HG03039 (cell line): ENCODE measurements around the gene OLFML1.
A peak's percentile ranks its signal among the peaks of the same experiment; 100 is the strongest.
"Not testable (repeated sequence)": the region's sequence is repeated elsewhere in the genome, so short reads cannot be mapped to it uniquely, and the experiment has no call there.

Experiments
- ATAC-seq: cut with Tn5 transposase; IDR thresholded peaks from one replicate; pipeline ENCODE4 v1.9.1; 2021; ENCODE audit warnings: mild to moderate bottlenecking, moderate library complexity; ENCODE audit not compliant: unreplicated experiment

Gene OLFML1

DNA sequence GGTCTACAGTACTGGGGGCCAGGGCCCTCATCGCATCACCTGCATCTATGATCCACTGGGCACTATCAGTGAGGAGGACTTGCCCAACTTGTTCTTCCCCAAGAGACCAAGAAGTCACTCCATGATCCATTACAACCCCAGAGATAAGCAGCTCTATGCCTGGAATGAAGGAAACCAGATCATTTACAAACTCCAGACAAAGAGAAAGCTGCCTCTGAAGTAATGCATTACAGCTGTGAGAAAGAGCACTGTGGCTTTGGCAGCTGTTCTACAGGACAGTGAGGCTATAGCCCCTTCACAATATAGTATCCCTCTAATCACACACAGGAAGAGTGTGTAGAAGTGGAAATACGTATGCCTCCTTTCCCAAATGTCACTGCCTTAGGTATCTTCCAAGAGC lies 24.7 kb downstream of the OLFML1 start:
- no peak for ATAC-seq

DNA sequence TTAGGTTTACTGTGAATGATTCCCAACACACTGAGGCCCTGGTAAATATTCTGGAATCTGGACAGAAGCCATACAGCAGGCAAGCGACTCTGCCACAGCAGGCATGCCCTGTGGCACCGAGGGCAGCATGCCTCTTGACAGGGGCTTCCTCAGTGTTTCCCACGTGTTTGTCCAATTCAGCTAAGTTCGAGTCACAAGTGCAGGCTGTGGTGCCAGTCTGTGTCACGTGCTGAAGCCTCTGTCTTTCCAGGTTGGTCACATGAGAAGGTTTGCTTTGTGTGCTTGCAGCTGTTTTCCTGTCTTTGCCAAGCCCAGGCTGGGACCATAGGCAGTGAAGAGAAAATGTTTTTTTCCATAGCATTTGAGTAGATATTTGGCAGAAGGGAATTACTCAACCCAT lies 26.1 kb downstream of the OLFML1 start:
- no peak for ATAC-seq

DNA sequence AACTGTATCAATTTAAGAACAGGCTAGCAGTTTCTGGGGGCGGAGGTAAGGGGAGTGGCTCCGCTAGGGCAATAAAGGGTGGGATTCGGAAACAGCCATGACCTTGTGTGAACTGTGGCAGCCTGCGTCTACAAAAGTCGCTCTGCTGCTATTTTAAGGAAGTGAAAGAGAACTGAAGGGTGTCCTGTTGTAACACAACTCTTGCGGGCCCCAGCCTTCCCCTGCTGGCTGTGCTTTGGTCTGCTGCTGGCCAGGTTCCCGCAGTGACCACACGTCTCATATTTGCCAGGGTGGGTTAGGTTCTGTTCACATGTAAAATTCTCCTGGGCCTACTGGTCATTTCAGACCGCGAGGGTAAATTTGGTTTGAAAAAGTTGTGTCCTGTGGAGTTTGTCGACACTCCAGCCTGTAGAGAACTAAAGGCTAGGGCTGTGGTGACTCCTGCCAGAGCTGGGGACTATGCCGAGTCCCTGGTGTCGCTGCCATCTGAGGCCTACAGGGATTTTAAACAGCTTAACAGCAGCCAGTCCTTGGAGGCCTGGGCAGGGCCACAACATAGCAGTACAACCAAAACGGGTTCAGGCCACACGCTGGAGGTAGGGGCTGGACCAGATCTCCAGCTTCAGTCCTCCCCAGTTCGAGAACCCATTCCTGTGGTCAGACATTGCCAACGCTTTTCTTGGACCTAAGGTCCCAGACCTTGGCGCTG lies 27.4 kb downstream of the OLFML1 start:
- peak; percentile 52 for ATAC-seq

DNA sequence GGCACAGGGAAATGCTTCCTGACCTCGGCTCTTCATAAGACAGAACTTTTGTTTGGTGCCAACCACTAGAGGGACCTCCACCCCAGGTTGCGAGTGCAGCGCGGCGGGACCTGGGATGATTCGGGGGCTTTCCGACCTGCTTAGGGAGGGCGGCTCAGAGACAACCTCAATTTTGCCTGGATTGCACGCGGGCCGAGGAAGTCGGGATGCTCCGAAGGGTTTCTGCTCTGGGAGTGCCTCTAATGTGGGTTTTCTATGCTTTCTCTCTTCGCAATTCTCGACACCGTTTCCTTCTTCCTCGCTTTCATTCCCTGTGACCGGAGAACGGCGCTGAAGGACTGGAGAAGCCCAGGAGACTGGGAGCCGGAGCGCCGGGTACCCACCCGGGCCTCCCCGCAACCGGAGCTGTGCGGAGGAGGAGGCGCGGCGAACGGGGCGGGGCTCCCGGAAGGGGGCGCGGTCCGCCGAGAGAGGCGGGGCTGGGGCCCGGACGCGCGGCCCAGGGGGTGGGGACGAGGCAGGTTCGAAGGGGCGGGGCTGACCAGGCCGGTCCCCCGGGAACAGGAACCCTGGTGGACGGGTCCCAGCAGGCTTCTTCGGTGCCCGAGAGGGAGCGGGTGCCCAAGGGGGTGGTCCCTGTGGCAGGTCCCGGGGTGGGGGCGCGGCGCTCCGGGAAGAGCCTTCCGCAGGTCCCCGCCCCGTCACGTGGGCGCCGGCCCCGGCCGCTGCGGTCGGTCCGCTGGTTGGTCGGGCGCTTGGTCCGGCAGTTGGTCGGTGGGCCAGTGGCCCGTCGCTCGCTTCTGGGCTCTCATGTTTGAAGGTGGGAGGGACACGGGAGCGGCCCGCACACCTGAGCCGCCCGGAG lies 28.2 kb downstream of the OLFML1 start, which contains the start of gene PPFIBP2:
PPFIBP2 (plus strand) TSS at position 766 of the 865 bp plus-strand sequence. CDS start 35,477 bp downstream, outside the sequence.
- ATAC-seq = peak; percentile 68

DNA sequence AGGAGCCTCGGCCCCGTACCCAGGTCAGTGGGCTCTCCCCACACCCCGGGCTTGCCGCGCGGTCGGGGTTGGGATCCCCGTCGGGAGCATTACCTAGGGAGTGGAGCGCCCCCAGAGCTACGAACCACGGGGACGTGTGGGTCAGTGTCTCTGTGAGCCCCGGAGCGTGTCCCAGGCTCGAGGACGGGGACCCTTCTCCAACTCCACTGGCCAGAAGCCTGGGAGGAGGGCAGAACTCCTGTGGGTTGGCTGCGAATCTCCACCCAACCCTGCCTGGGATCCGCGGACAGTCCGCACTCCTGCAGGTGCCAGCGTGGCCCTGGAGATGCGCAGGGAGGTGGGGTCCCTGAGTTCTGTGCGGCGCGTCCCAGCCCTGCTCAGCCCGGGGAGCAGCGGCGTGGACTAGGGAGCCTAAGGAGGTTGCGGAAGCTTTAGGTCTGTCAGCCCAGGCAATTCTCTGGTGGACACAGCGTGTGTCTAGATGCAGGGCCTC lies 28.8 kb downstream of the OLFML1 start:
- ATAC-seq = no peak

DNA sequence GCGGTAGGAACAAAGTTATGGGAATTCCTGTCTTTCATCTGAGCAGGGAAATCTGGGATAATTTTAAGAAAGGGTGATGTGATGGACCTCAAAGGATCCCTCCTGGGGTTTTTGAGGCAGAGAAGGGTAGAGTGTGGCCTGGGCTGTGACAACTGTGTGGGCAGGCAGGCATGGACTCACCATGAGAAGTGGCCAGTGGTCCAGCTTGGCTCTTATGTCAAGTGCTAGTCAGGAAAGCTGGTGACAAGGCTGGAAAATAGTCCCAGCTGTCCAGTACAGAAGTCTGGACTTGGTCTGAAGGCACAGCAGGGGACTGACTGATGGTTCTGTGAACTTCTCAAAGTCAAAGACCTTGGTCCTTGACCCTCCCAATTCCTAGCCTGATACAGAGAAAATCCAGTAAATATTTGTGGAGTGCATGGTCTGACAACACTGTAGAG lies 30.2 kb downstream of the OLFML1 start:
- ATAC-seq = no peak

DNA sequence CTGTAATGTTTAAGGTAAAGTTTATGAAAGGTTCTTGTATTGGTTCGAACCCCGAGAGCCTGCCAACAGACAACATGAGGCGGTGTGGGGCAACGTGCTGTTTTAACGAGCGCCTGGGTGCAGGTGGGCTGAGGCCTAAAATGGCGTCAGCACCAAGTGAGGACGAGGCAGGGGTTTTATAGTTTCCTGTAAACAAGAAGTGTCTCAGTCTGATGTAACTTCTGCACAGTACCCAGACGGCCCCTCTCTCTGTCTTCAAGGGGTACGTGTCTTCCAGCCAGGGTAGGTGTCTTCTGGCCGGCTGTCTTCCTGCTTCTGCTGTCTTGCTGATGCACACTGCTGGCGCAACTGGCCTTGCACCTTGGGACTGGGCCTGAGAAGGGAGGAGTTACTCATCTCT lies 31.2 kb downstream of the OLFML1 start:
- ATAC-seq = no peak

DNA sequence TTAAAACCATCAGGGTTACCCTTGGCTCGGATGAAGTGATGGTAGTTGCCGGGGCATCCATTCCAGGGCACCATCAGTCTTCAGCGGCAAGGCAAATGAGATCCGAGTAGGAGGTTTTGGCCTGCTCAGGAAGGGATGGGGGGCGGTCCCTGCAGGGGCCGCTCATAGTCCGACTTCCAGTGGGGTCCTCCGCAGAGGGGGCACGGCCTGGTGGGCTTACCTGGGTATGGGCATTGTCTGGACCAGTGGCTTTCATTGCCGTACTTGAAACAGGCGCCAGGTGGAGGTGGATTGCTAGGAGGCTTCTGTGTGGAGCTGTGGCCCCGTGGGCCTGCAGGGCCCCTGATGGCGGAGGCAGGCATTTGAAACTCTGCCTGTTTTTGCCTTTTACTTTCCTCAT lies 32.4 kb downstream of the OLFML1 start:
- not testable (repeated sequence) for ATAC-seq

DNA sequence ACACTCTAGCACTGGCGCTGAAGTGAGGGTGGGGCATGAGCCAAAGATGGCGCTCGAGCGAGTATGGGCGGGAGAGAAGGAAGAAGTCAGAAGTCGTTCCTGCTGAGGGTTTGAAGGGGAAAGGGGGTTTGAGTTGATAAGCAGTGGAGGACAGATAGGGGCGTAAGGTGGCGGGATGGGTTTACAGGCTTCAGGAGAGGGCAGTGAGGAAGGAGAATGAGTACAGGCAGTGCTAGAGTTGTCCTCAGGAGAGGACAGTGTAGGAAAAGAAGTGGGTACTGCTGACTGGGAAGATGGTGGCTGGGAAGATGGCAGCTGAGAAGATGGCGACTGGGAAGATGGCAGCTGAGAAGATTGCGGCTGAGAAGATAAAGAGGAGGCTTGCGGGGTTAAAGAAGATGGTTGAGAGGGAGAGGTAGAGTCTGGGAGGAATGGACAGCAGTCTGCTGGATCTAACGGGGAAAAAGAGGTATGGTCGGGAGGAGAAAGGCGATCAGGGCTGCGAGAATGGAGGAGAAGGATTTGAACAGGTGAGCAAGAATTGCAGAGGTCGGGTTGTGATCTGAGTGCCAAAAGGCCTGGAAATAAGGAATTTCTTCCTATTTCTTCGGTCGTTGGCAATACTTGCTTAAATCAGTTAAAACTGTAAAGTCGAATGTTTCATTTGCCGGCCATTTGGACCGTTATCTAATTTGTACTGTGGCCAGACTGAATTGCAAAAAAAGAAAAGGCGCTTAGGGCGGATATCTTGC lies 33.7 kb downstream of the OLFML1 start:
- ATAC-seq = no peak

DNA sequence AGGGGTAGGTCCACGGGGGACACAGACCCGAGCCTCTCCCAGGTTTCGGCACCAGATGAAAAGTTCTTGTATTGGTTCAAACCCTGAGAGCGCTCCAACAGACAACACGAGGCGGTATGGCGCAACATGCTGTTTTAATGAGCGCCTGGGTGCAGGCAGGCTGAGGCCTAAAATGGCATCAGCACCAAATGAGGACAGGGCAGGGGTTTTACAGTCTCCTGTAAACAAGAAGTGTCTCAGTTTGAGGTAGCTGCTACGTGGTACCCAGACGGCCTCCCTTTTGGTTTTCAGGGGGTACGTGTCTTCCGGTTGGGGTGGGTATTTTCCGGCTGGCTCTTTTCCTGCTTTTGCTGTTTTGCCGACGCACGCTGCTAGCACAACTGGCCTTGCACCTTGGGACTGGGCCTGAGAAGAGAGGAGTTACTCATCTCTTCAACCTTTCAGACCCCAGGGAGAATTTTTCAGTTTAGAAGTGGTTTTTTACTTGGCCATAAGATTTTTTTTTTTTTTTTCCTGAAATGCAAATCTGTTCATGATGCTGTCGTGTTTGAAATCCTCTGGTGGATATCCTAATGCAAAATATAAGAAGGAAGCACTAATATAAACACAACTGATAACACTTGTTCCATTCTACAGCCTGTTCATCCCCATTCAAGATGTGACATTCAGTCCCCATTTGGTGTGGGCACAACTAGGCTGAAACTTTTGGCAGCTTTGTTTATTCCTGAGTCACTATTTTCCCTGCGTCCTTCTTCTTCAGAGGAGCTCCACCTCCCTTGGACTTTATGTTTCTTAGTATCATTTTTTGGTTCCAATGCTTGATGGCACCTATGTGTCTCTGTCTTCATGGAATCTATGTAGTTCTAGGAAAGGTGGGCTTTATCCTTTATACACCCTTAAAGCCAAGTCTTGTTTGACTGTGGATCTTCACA lies 35.0 kb downstream of the OLFML1 start:
- ATAC-seq = peak; percentile 48

DNA sequence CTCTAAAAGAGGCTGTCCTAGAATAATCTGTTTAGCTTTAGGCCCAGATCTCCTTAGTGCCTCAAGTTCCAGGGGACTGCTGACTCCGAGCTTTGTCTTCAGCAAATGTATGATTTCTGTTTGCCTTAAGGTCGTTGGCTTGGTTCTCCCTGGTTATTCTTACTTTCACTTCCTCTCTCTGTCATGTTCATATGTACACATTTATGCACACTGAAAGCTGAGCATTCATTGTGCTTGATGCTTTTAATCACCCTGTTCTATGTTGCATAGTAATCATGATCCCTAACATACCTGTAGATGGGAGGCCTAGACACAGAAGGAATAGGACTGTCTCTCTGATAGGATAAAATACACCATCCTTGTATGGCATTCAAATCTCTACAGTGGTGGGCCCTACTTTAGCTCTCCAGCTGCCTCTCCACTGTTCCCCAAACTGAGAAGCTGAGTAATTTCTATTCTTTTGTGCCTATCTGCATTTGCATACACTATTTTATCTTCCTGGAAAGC lies 35.7 kb downstream of the OLFML1 start:
- peak; percentile 59 for ATAC-seq

DNA sequence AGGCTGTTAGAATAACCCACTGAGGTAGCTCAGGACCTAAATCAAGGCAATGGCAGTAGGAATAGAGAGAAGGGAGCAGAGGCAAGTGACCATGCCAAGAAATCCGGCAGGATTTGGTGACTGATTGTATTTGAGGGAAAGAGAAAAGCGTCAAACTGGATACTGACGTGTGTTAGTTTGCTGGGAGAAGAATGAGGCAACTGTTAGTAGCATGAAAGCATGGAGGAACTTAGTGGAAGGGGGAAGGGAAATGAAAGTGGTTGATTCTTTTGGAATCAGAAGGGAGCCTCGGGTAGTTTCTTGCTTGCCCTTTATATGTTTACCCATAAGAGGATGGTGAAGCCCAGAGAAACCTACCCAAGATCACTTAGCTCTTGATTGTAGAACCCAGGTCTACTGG lies 36.8 kb downstream of the OLFML1 start:
- ATAC-seq = no peak

DNA sequence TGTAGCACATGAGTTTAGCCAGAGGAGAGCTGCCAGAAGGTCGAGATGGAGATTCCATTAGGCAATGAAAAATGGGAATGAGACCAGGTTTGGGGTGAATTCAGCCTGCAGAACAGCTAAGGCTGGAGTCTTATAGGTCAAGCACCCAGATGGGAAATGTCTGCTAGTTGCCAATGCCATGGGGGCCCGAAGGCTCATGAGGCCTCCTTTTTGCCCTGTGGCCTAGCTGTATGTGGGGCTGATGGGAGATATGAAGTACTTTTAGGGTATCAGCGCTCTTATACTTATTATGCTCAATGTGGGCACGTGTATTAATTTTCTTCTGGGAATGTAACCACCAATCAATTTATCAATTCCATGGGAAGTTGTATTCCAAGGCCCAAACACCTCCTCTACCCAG lies 37.2 kb downstream of the OLFML1 start:
- ATAC-seq = no peak

DNA sequence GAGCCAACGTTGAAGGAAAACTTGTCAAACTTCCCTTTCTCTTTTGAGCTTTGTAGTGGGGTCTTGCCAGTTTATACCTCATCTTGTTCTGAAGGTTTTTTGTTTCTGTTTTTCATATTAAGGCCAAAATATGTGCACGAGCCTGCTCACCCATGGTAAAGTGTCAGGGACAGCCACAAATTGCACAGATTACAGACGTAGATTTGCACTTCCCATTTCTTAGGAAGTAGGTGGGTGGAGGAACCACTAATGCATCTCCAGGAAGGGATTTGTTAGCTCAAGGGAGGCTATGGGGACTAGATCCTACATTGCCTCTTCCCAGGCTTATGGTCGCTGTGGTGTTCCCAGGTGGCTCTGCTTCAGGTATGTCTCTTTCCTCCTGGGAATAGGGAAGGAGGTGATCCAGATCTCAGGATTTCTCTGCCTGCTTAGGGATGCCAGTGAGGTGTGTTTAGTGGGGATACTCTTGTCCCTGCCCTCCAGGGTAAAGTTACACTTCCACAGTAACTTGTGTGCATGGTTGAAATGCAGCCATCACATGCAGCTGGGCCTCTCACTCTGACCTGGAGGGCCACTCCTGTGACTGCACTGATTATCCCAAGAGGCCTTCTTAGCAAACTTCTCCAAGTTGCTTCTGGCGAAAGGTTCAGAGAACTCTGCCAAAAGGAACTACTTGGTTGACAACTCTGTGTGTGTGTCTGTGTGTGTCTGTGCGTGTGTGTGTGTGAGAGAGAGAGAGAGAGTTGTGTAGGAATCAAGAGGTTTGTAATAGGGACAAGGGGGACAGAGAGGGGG lies 38.3 kb downstream of the OLFML1 start:
- no peak for ATAC-seq

DNA sequence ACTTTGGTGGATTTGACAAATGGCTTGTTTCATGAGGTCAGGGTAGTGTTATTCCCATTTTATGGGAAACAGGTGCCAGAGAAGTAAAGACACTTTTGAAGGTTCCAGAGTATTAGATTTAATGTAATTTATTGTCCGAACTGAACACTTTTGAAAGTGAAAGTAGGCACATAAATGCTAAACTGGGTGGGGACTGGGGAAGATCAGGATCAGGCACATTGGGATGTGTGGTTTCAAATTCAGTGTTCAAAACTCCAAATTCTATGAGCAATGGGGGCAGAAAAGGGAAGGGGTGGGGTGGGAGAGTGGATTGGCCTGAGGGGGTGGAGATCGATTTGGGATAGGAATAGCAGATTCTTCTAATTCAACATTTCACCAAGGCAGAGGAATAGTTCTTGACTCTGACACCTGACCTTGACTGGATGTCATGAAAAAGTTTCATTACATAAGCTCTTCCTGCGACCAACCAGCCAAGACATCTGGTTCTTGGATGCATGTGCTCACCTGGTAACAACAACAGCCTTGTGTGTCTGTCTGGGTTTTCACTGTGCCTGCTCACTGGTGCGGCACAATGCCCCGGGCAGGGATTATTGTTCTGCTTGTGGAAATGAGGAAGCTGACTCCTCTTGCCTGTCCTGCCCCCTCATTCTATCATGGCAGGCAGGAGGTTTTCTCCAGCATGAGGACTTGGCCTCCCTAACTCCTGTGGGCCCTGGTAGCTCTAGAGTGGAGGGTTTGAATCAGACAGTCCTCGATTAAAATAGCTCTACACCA lies 39.3 kb downstream of the OLFML1 start:
- ATAC-seq = no peak

DNA sequence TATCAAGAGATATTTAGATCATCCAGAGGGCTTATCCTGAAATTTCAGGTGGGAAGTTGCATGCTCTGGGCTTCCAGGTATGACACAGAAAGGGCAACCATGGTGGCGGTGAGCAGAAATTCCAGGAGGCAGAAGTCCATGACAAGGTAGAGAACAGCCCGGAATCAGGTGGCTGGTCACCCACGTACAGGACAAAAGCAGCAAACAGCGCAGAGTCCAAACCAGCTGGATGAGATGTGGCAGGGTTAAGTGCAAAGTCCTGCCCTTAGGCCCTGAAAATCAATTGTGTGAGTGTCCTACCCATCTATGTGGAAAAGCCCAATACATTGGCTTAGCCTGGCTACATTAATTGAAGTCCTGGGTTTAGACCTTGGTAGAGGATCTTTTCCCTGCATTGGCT lies 40.1 kb downstream of the OLFML1 start:
- ATAC-seq = no peak

DNA sequence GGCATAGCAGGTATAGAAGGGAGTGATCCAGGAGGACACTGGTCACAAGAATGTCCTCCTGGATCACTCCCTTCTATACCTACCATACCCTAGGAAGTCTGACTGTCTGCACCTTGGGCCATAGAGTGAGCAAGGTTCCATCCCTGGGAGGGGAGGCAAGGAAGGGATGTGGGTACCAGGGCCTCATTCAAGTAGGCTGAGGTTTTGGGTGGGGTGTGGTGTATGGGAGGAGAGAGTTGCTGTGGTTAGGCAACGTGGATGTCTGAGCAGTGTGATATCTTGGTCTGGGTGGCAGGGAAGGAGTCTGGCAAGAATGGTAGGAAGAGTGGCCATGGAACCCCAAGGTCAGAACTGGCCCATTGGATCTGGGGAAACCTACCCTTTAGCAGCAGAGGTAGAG lies 41.7 kb downstream of the OLFML1 start:
- no peak for ATAC-seq

DNA sequence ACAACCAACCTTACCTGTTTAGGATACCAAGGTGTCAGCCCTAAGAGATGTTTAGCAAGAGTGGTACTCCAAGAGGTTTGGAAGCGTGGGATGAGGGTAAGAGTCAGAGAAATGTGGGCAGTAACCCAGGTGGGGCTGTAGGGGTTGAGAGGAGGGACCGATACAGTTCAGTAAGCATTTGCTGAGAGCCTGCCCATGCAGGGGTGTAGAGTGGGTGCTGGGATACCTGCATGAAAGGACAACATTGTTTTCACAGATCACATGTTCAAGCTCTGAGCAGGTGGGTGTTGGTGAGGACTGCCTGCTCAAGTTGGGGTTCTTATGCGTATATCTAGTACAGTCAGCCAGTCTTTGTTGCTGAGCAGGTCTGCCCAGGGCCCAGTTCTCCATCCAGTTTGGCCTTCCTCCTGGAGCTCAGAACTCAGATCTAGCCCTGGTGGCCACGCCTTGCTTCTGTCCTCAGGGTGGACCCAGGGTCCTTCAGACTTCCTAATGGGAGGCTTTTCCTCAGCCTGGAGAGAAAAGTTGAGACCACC lies 43.3 kb downstream of the OLFML1 start:
- no peak for ATAC-seq
